ENCODE results near the gene WDR27.

GRCh38 chr6:169426611-169427010 is 275.2 kb downstream of the WDR27 start:
- TF ChIP-seq POLR2AphosphoS5 (IDR thresholded peaks at IDR 0.05; ENCODE audit: low read length), result no peak
- TF ChIP-seq HCFC1 (IDR thresholded peaks at IDR 0.05; ENCODE audit: low read length), result no peak
- no peak for TF ChIP-seq CBFB (IDR thresholded peaks at IDR 0.05; ENCODE audit: low read depth)
- no peak for TF ChIP-seq RELA (IDR thresholded peaks at IDR 0.05; ENCODE audit: borderline replicate concordance, partially characterized antibody)
- no peak for TF ChIP-seq CTCF (IDR thresholded peaks at IDR 0.05 in 2 of 3, conservative IDR thresholded peaks at IDR 0.05 in 1 of 3; ENCODE audit: control insufficient read depth in 2 of 3, extremely low read depth in 1 of 3, insufficient read depth in 1 of 3, low read depth in 3 of 3, low read length in 3 of 3)
- TF ChIP-seq BRCA1 (IDR thresholded peaks at IDR 0.05; ENCODE audit: low read depth, low read length), result no peak
- TF ChIP-seq EP300 (IDR thresholded peaks at IDR 0.05; ENCODE audit: borderline replicate concordance in 1 of 2, control insufficient read depth in 1 of 2, low read depth in 2 of 2, low read length in 2 of 2), result no peak
- no peak for TF ChIP-seq ESRRA (IDR thresholded peaks at IDR 0.05; ENCODE audit: low read length)
- no peak for TF ChIP-seq USF2 (IDR thresholded peaks at IDR 0.05; ENCODE audit: borderline replicate concordance, low read depth, low read length)
- TF ChIP-seq GABPA (IDR thresholded peaks at IDR 0.05; ENCODE audit: low read depth), result no peak
- TF ChIP-seq SIN3A (IDR thresholded peaks at IDR 0.05; ENCODE audit: low read depth, low read length), result no peak
